HCT116 (cell line): ENCODE measurements around the gene TEX12. TPM values are rescaled to one million over a fixed set of nuclear protein-coding genes. Genes with fewer than 3 reads are reported as not detected.

Experiments used
- ATAC-seq: fragments of 200-7000 bp; cut with Tn5 transposase; 2 replicates; pipeline ENCODE4 v1.9.1; 2020; ENCODE audit warnings: mild to moderate bottlenecking, moderate library complexity
- BruUV-seq: library from RNA; stranded (reverse); fragments of 400-500 nt; replicated peaks from 2 replicates; lab custom pipeline; 2021; lab: Mats Ljungman, UMichigan
- CTCF ChIA-PET: fragments of 300-600 bp; sonication (Branson Sonifier 250); formaldehyde crosslinking; loops from one replicate; lab custom pipeline; 2021; ENCODE audit warnings: antibody characterized with exemption; lab: Charles Lee
- POLR2A ChIA-PET: fragments of 300-600, 350-600 bp; sonication (Branson Sonifier 250); formaldehyde crosslinking; loops from one replicate; lab custom pipeline; 2021; ENCODE audit warnings: antibody characterized with exemption; lab: Charles Lee
- RAD21 ChIA-PET, 2 experiments: fragments of 300-600 bp; sonication (Branson Sonifier 250); formaldehyde crosslinking; loops; one replicate each; lab custom pipeline; 2023; ENCODE audit warnings: low total read pairs in 2 of 2; ENCODE audit not compliant: uncharacterized antibody in 2 of 2, unreplicated experiment in 2 of 2, low non-redundant PET in 1 of 2; lab: Charles Lee
- DNase-seq: peaks from one replicate; pipeline ENCODE4 v3.0.0-alpha.2; 2010; ENCODE audit warnings: low read depth, low spot score
- H2AFZ ChIP-seq: fragments of 200-600 bp; shearing (Covaris generic), sonication (generic); 2 replicates; pipeline ENCODE4 v1.6.1; 2017; ENCODE audit warnings: low read depth, mixed run types, mixed read lengths, antibody characterized with exemption, low read length; ENCODE audit not compliant: poor library complexity, severe bottlenecking
- H3K27ac ChIP-seq: 2 replicates; pipeline ENCODE4 v1.5.1; 2012; ENCODE audit warnings: low read depth, low read length
- H3K27me3 ChIP-seq: fragments of 200-600 bp; sonication (generic); 2 replicates; pipeline ENCODE4 v1.6.1; 2016; ENCODE audit warnings: mixed run types, low read length, mixed read lengths; ENCODE audit not compliant: insufficient read depth
- H3K36me3 ChIP-seq, 2 experiments: fragments of 200-500 bp in 1 of 2; fragments of 200-600 bp in 1 of 2; sonication (Bioruptor generic) in 1 of 2; sonication (generic) in 1 of 2; 2 replicates each; pipeline versions ENCODE4 v1.5.1 to v1.6.1; 2014 to 2016; ENCODE audit warnings: low read length in 2 of 2, inconsistent platforms in 1 of 2, mixed read lengths in 1 of 2, mixed run types in 1 of 2; ENCODE audit not compliant: insufficient read depth in 2 of 2, control insufficient read depth in 1 of 2
- H3K4me1 ChIP-seq, 2 experiments: fragments of 200-600 bp in 1 of 2; sonication (generic) in 1 of 2; 2 replicates each; pipeline versions ENCODE4 v1.5.1 to v1.6.1; 2012 to 2017; ENCODE audit warnings: low read length in 2 of 2, inconsistent platforms in 1 of 2, mild to moderate bottlenecking in 1 of 2, mixed read lengths in 1 of 2, mixed run types in 1 of 2, moderate library complexity in 1 of 2; ENCODE audit not compliant: insufficient read depth in 2 of 2, control insufficient read depth in 1 of 2
- H3K4me2 ChIP-seq: fragments of 200-600 bp; sonication (generic); 2 replicates; pipeline ENCODE4 v1.6.1; 2017; ENCODE audit warnings: mixed run types, low read length, mixed read lengths
- H3K4me3 ChIP-seq, 2 experiments: fragments of 200-600 bp in 1 of 2; sonication (generic) in 1 of 2; replicated peaks in 1 of 2; 2 replicates each; pipeline ENCODE4 v1.5.1; 2011 to 2016; ENCODE audit warnings: low read length in 2 of 2, control low read depth in 1 of 2, low read depth in 1 of 2, mild to moderate bottlenecking in 1 of 2, mixed read lengths in 1 of 2, mixed run types in 1 of 2
- H3K79me2 ChIP-seq: fragments of 200-600 bp; sonication (generic); 2 replicates; pipeline ENCODE4 v1.6.1; 2017; ENCODE audit warnings: mild to moderate bottlenecking, mixed run types, low read length, moderate library complexity, mixed read lengths; ENCODE audit not compliant: insufficient read depth
- H3K9ac ChIP-seq: fragments of 200-600 bp; sonication (generic); 2 replicates; pipeline ENCODE4 v1.6.1; 2016; ENCODE audit warnings: low read length, mixed read lengths
- H3K9me2 ChIP-seq: fragments of 200-600 bp; sonication (generic), shearing (Covaris generic); 2 replicates; pipeline ENCODE4 v1.6.1; 2017; ENCODE audit warnings: mixed run types, mild to moderate bottlenecking, moderate library complexity; ENCODE audit not compliant: insufficient read depth
- H3K9me3 ChIP-seq, 2 experiments: fragments of 200-500 bp in 1 of 2; fragments of 200-600 bp in 1 of 2; sonication (Bioruptor generic) in 1 of 2; sonication (generic) in 1 of 2; 2 replicates each; pipeline ENCODE4 v1.6.1; 2014 to 2017; ENCODE audit warnings: low read length in 2 of 2, mixed read lengths in 2 of 2, inconsistent platforms in 1 of 2, low read depth in 1 of 2, mild to moderate bottlenecking in 1 of 2, mixed run types in 1 of 2, moderate library complexity in 1 of 2; ENCODE audit not compliant: control insufficient read depth in 1 of 2, insufficient read depth in 1 of 2
- H4K20me1 ChIP-seq: fragments of 200-600 bp; sonication (generic), shearing (Covaris generic); 2 replicates; pipeline ENCODE4 v1.6.1; 2017; ENCODE audit warnings: mixed run types, mild to moderate bottlenecking, moderate library complexity; ENCODE audit not compliant: insufficient read depth
- CBX3 ChIP-seq: IDR thresholded peaks from 2 replicates; pipeline ENCODE4 v1.6.1; 2012; ENCODE audit warnings: low read depth
- CEBPB ChIP-seq: IDR thresholded peaks from 2 replicates; pipeline ENCODE4 v1.6.1; 2012; ENCODE audit warnings: low read depth
- CTCF ChIP-seq, 3 experiments: fragments of 200-600 bp in 1 of 3; sonication (generic) in 1 of 3; IDR thresholded peaks in 2 of 3; conservative IDR thresholded peaks in 1 of 3; 2 replicates each; pipeline ENCODE4 v1.5.1; 2012 to 2017; ENCODE audit warnings: low read depth in 2 of 3, low read length in 2 of 3, antibody characterized with exemption in 1 of 3, borderline replicate concordance in 1 of 3, control low read depth in 1 of 3, mild to moderate bottlenecking in 1 of 3, mixed read lengths in 1 of 3, mixed run types in 1 of 3, moderate library complexity in 1 of 3; ENCODE audit not compliant: insufficient read depth in 1 of 3
- ELF1 ChIP-seq: IDR thresholded peaks from 2 replicates; pipeline ENCODE4 v1.6.1; 2012; ENCODE audit warnings: low read depth, borderline replicate concordance
- EZH2 ChIP-seq: fragments of 200-600 bp; sonication (generic); IDR thresholded peaks from 2 replicates; pipeline ENCODE4 v1.6.1; 2017; ENCODE audit warnings: antibody characterized with exemption, mixed run types
- EZH2phosphoT487 ChIP-seq: fragments of 200-600 bp; IDR thresholded peaks from 2 replicates; pipeline ENCODE4 v1.6.1; 2018; ENCODE audit warnings: antibody characterized with exemption, borderline replicate concordance
- FOSL1 ChIP-seq: IDR thresholded peaks from 2 replicates; pipeline ENCODE4 v1.6.1; 2012; ENCODE audit warnings: low read depth
- JUND ChIP-seq: IDR thresholded peaks from 2 replicates; pipeline ENCODE4 v1.6.1; 2012
- POLR2A ChIP-seq: IDR thresholded peaks from 2 replicates; pipeline ENCODE4 v1.7.0; 2011; ENCODE audit warnings: borderline replicate concordance; ENCODE audit not compliant: insufficient read depth, insufficient read length; ENCODE audit errors: extremely low read depth
- POLR2AphosphoS5 ChIP-seq: IDR thresholded peaks from 2 replicates; pipeline ENCODE4 v1.6.1; 2011; ENCODE audit warnings: mild to moderate bottlenecking, low read depth, low read length, moderate library complexity
- RAD21 ChIP-seq: IDR thresholded peaks from 2 replicates; pipeline ENCODE4 v1.6.1; 2012; ENCODE audit warnings: low read depth, mild to moderate bottlenecking
- SIN3A ChIP-seq: IDR thresholded peaks from 2 replicates; pipeline ENCODE4 v1.6.1; 2012; ENCODE audit warnings: low read depth
- SP1 ChIP-seq: IDR thresholded peaks from 2 replicates; pipeline ENCODE4 v1.6.1; 2012; ENCODE audit warnings: low read depth
- SRF ChIP-seq: IDR thresholded peaks from 2 replicates; pipeline ENCODE4 v1.6.1; 2012; ENCODE audit warnings: low read depth
- TCF7L2 ChIP-seq: IDR thresholded peaks from 2 replicates; pipeline ENCODE4 v1.7.0; 2011; ENCODE audit warnings: borderline replicate concordance, inconsistent platforms; ENCODE audit not compliant: insufficient read depth, insufficient read length; ENCODE audit errors: extremely low read depth
- YY1 ChIP-seq: IDR thresholded peaks from 2 replicates; pipeline ENCODE4 v1.6.1; 2011; ENCODE audit warnings: low read length, low read depth, moderate library complexity, mild to moderate bottlenecking; ENCODE audit not compliant: insufficient replicate concordance; ENCODE audit errors: extremely low read depth
- ZFX ChIP-seq: fragments of 450-650 bp; IDR thresholded peaks from 2 replicates; pipeline ENCODE4 v1.6.1; 2017
- ZNF274 ChIP-seq: fragments of 200-500 bp; sonication (Bioruptor generic); IDR thresholded peaks from 2 replicates; pipeline ENCODE4 v1.6.1; 2014; ENCODE audit warnings: mild to moderate bottlenecking, low read depth, low read length, inconsistent platforms
- intact Hi-C: fragments of 100-400 bp; cut with micrococcal nuclease; formaldehyde crosslinking; loops from 2 replicates; pipeline ENCODE4 v1.10.0; 2022
- total RNA-seq: library from RNA; stranded (reverse); gene quantifications from one replicate; pipeline ENCODE4 v1.2.1, GENCODE V29; 2021; ENCODE audit not compliant: unreplicated experiment
- TF ChIP-seq, protein P1 (sequence below): IDR thresholded peaks from 2 replicates; pipeline ENCODE4 v1.6.1; 2012
- TF ChIP-seq, protein P2 (sequence below): IDR thresholded peaks from 2 replicates; pipeline ENCODE4 v1.6.1; 2012; ENCODE audit warnings: low read depth
- TF ChIP-seq, protein P3 (sequence below): IDR thresholded peaks from 2 replicates; pipeline ENCODE4 v1.6.1; 2012

Gene TEX12
- total RNA-seq, 1 experiment from 2014 or later: not detected

GRCh38 chr11:112128483-112129121 is 38.6 kb upstream of the TEX12 start:
- no peaks in the 10 kb centered on the region for H3K9me3 ChIP-seq
- no TSS peak for BruUV-seq
- POLR2A ChIA-PET: interaction anchor here (0.7 to 2.5 kb wide), 3 partner anchors 8 to 191 kb away, joined by 4 to 8 read pairs (median 4); partner anchors contain the start of genes DIXDC1 and IL18
- 0 out of 4 replicates have a peak overlapping the region, but pooled peaks of 1 of the 2 experiments have one; percentile 9 for H3K4me3 ChIP-seq
- RAD21 ChIA-PET: no interaction called here
- intact Hi-C loops: no loop called here
- H3K9me2 ChIP-seq: no peaks in the 10 kb centered on the region
- peak overlapping the region; percentile 21 for H3K9ac ChIP-seq
- H3K4me2 ChIP-seq: peak overlapping the region; percentile 64
- no peak overlapping the region for H2AFZ ChIP-seq
- CTCF ChIA-PET: interaction anchor here (1.2 kb wide), 1 partner anchor 47 kb away, joined by 3 read pairs; the partner anchor contains the start of gene BCO2
- H3K79me2 ChIP-seq: no peaks in the 10 kb centered on the region
- peak; percentile 71 for ATAC-seq
- H3K4me1 ChIP-seq: peaks cover 54 to 85% of the 10 kb centered on the region in 2 experiments
- H3K36me3 ChIP-seq: no peaks in the 10 kb centered on the region
- H3K27ac ChIP-seq: peak overlapping the region; percentile 76
- no peaks in the 10 kb centered on the region for H3K27me3 ChIP-seq
- TF ChIP-seq TCF7L2 (peak; percentile 36), CBX3 (peak; percentile 86), EZH2phosphoT487 (no peak), JUND (peak; percentile 75), POLR2A (no peak), SIN3A (peak; percentile 74; the same call in 1 of the 2 replicates), RAD21 (no peak), CTCF (IDR thresholded peaks at IDR 0.05 in 2 of 3, conservative IDR thresholded peaks at IDR 0.05 in 1 of 3; ENCODE audit: borderline replicate concordance in 1 of 3, insufficient read depth in 1 of 3, low read depth in 2 of 3, low read length in 2 of 3) (no peak), EZH2 (no peak), YY1 (peak; percentile 36), ELF1 (no peak), FOSL1 (peak; percentile 79), ZFX (no peak), SRF (no peak), SP1 (peak; percentile 76), POLR2AphosphoS5 (peak; percentile 32; the same call in 1 of the 2 replicates), CEBPB (peak; percentile 62), ZNF274 (no peak)
- TF ChIP-seq, protein P1, sequence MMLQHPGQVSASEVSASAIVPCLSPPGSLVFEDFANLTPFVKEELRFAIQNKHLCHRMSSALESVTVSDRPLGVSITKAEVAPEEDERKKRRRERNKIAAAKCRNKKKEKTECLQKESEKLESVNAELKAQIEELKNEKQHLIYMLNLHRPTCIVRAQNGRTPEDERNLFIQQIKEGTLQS: no peak
- TF ChIP-seq, protein P2, sequence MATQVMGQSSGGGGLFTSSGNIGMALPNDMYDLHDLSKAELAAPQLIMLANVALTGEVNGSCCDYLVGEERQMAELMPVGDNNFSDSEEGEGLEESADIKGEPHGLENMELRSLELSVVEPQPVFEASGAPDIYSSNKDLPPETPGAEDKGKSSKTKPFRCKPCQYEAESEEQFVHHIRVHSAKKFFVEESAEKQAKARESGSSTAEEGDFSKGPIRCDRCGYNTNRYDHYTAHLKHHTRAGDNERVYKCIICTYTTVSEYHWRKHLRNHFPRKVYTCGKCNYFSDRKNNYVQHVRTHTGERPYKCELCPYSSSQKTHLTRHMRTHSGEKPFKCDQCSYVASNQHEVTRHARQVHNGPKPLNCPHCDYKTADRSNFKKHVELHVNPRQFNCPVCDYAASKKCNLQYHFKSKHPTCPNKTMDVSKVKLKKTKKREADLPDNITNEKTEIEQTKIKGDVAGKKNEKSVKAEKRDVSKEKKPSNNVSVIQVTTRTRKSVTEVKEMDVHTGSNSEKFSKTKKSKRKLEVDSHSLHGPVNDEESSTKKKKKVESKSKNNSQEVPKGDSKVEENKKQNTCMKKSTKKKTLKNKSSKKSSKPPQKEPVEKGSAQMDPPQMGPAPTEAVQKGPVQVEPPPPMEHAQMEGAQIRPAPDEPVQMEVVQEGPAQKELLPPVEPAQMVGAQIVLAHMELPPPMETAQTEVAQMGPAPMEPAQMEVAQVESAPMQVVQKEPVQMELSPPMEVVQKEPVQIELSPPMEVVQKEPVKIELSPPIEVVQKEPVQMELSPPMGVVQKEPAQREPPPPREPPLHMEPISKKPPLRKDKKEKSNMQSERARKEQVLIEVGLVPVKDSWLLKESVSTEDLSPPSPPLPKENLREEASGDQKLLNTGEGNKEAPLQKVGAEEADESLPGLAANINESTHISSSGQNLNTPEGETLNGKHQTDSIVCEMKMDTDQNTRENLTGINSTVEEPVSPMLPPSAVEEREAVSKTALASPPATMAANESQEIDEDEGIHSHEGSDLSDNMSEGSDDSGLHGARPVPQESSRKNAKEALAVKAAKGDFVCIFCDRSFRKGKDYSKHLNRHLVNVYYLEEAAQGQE: no peak
- TF ChIP-seq, protein P3, sequence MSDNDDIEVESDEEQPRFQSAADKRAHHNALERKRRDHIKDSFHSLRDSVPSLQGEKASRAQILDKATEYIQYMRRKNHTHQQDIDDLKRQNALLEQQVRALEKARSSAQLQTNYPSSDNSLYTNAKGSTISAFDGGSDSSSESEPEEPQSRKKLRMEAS: peak; percentile 69
- H4K20me1 ChIP-seq: no peaks in the 10 kb centered on the region
- DNase-seq: peak; percentile 87
